Measurements from ENCODE around the gene KXD1. TPM values are rescaled to one million over a fixed set of nuclear protein-coding genes. Genes with fewer than 3 reads are reported as not detected.

The KXD1 gene
- total RNA-seq, 1 donor = 104 TPM

- no peak overlapping the region for H3K4me3 ChIP-seq (ENCODE audit: insufficient read depth, low read length)
- no peak overlapping the region for H3K4me2 ChIP-seq (ENCODE audit: insufficient read depth, low read length)
- peak; percentile 61 for DNase-seq (ENCODE audit: insufficient read length, low spot score, missing footprints)
- H4K20me1 ChIP-seq (ENCODE audit: insufficient read depth, low read length) = no peaks in the 10 kb centered on the region
- H3K27ac ChIP-seq (ENCODE audit: low read depth, low read length) = no peak overlapping the region
- H3K4me1 ChIP-seq (ENCODE audit: insufficient read depth, low read length) = peaks cover 6% of the 10 kb centered on the region
- H3K36me3 ChIP-seq (ENCODE audit: insufficient read depth, low read length) = no peaks in the 10 kb centered on the region
- H3K9me3 ChIP-seq (ENCODE audit: low read depth, low read length) = no peaks in the 10 kb centered on the region
- H3K79me2 ChIP-seq (ENCODE audit: insufficient read depth, low read length) = no peaks in the 10 kb centered on the region
- H3K27me3 ChIP-seq (ENCODE audit: insufficient read depth, low read length) = peaks cover 55% of the 10 kb centered on the region
- no peak overlapping the region for H2AFZ ChIP-seq (ENCODE audit: low read length)
- no peak for TF ChIP-seq CTCF (IDR thresholded peaks at IDR 0.05; ENCODE audit: extremely low read depth, low read depth, low read length)
Observed at GRCh38 chr19:18613589-18614234, 56.0 kb downstream of the KXD1 start.

- no peak overlapping the region for H3K4me3 ChIP-seq (ENCODE audit: insufficient read depth, low read length)
- no peak overlapping the region for H2AFZ ChIP-seq (ENCODE audit: low read length)
- no peak overlapping the region for H3K27ac ChIP-seq (ENCODE audit: low read depth, low read length)
- no peak for TF ChIP-seq CTCF (IDR thresholded peaks at IDR 0.05; ENCODE audit: extremely low read depth, low read depth, low read length)
- no peaks in the 10 kb centered on the region for H4K20me1 ChIP-seq (ENCODE audit: insufficient read depth, low read length)
- no peak overlapping the region for H3K4me2 ChIP-seq (ENCODE audit: insufficient read depth, low read length)
- H3K79me2 ChIP-seq (ENCODE audit: insufficient read depth, low read length) = no peaks in the 10 kb centered on the region
- H3K36me3 ChIP-seq (ENCODE audit: insufficient read depth, low read length) = no peaks in the 10 kb centered on the region
- no peaks in the 10 kb centered on the region for H3K9me3 ChIP-seq (ENCODE audit: low read depth, low read length)
- H3K27me3 ChIP-seq (ENCODE audit: insufficient read depth, low read length) = peaks cover 33% of the 10 kb centered on the region
- DNase-seq (ENCODE audit: insufficient read length, low spot score, missing footprints) = peak; percentile 80
- peaks cover 6% of the 10 kb centered on the region for H3K4me1 ChIP-seq (ENCODE audit: insufficient read depth, low read length)
Observed at GRCh38 chr19:18616023-18616422, 58.4 kb downstream of the KXD1 start.

GRCh38 chr19:18617562-18617961 lies 59.9 kb downstream of the KXD1 start:
- Histone ChIP-seq H3K27ac (ENCODE audit: low read depth, low read length) (no peak overlapping the region), H3K79me2 (ENCODE audit: insufficient read depth, low read length) (no peaks in the 10 kb centered on the region), H2AFZ (ENCODE audit: low read length) (no peak overlapping the region), H4K20me1 (ENCODE audit: insufficient read depth, low read length) (no peaks in the 10 kb centered on the region), H3K9me3 (ENCODE audit: low read depth, low read length) (no peaks in the 10 kb centered on the region), H3K27me3 (ENCODE audit: insufficient read depth, low read length) (peaks cover 19% of the 10 kb centered on the region), H3K4me3 (ENCODE audit: insufficient read depth, low read length) (no peak overlapping the region), H3K4me1 (ENCODE audit: insufficient read depth, low read length) (peaks cover under 1% of the 10 kb centered on the region), H3K4me2 (ENCODE audit: insufficient read depth, low read length) (no peak overlapping the region), H3K36me3 (ENCODE audit: insufficient read depth, low read length) (no peaks in the 10 kb centered on the region)
- TF ChIP-seq CTCF (IDR thresholded peaks at IDR 0.05; ENCODE audit: extremely low read depth, low read depth, low read length) = no peak
- peak; percentile 43 for DNase-seq (ENCODE audit: insufficient read length, low spot score, missing footprints)

- H3K4me3 ChIP-seq (ENCODE audit: insufficient read depth, low read length) = no peak overlapping the region
- H3K4me2 ChIP-seq (ENCODE audit: insufficient read depth, low read length) = no peak overlapping the region
- TF ChIP-seq CTCF (IDR thresholded peaks at IDR 0.05; ENCODE audit: extremely low read depth, low read depth, low read length) = no peak
Observed at GRCh38 chr19:18618236-18618635, 60.6 kb downstream of the KXD1 start.

More at GRCh38 chr19:18618236-18618635, 60.6 kb downstream of the KXD1 start:
- H3K36me3 ChIP-seq (ENCODE audit: insufficient read depth, low read length) = no peaks in the 10 kb centered on the region
- H3K4me1 ChIP-seq (ENCODE audit: insufficient read depth, low read length) = no peaks in the 10 kb centered on the region
- no peak overlapping the region for H3K27ac ChIP-seq (ENCODE audit: low read depth, low read length)
- H2AFZ ChIP-seq (ENCODE audit: low read length) = no peak overlapping the region
- peak; percentile 32 for DNase-seq (ENCODE audit: insufficient read length, low spot score, missing footprints)
- no peaks in the 10 kb centered on the region for H4K20me1 ChIP-seq (ENCODE audit: insufficient read depth, low read length)
- no peaks in the 10 kb centered on the region for H3K79me2 ChIP-seq (ENCODE audit: insufficient read depth, low read length)
- H3K27me3 ChIP-seq (ENCODE audit: insufficient read depth, low read length) = peaks cover 12% of the 10 kb centered on the region
- no peaks in the 10 kb centered on the region for H3K9me3 ChIP-seq (ENCODE audit: low read depth, low read length)

Other genes starting within 250 kb of the KXD1 start
- gene LSM4, start 234.8 kb upstream of the KXD1 start, total RNA-seq = 74.3 and 74.6 TPM in 2 replicates
- 31.1 and 56.3 TPM in 2 replicates for gene PGPEP1, start 217.3 kb upstream of the KXD1 start, total RNA-seq
- gene GDF15, start 171.7 kb upstream of the KXD1 start, total RNA-seq = 61.6 and 74.2 TPM in 2 replicates
- gene LRRC25, start 160.2 kb upstream of the KXD1 start, total RNA-seq = 0.88 and 1.1 TPM in 2 replicates
- 77.8 and 90.8 TPM in 2 replicates for gene SSBP4, start 138.5 kb upstream of the KXD1 start, total RNA-seq
- 7.7 and 8.0 TPM in 2 replicates for gene ISYNA1, start 119.7 kb upstream of the KXD1 start, total RNA-seq
- gene ELL, start 35.8 kb upstream of the KXD1 start, total RNA-seq = 17.1 and 18.5 TPM in 2 replicates
- 253 and 288 TPM in 2 replicates for gene FKBP8, start 14.3 kb upstream of the KXD1 start, total RNA-seq
- gene UBA52, start 14.0 kb downstream of the KXD1 start, total RNA-seq = 554 and 556 TPM in 2 replicates
- 27.7 and 29.7 TPM in 2 replicates for gene REX1BD, start 30.9 kb downstream of the KXD1 start, total RNA-seq
- gene CRLF1, start 48.9 kb downstream of the KXD1 start, total RNA-seq = 6.9 and 15.9 TPM in 2 replicates
- 0.36 and 2.1 TPM in 2 replicates for gene TMEM59L, start 55.0 kb downstream of the KXD1 start, total RNA-seq
- gene KLHL26, start 79.2 kb downstream of the KXD1 start, total RNA-seq = 5.1 and 5.3 TPM in 2 replicates
- 3.8 and 4.0 TPM in 2 replicates for gene CRTC1, start 125.8 kb downstream of the KXD1 start, total RNA-seq
- gene COMP, start 233.4 kb downstream of the KXD1 start, total RNA-seq = 12.4 and 14.8 TPM in 2 replicates